CD14-positive monocyte (primary cell): Measurements from ENCODE around the gene TIAM2. TPM values are rescaled to one million over a fixed set of nuclear protein-coding genes. Genes with fewer than 3 reads are reported as not detected.

ENCODE experiments used
- DNase-seq, 3 donors: peaks; one replicate each; pipeline ENCODE4 v3.0.0-alpha.2; 2011 to 2022
- H2AFZ ChIP-seq: 2 replicates; pipeline ENCODE4 v1.6.0; 2012; ENCODE audit warnings: mild to moderate bottlenecking, low read depth, low read length, inconsistent platforms; ENCODE audit not compliant: insufficient read depth, poor library complexity, severe bottlenecking
- H3K27ac ChIP-seq, 2 donors: 1 replicate in 1 of 2; 2 replicates in 1 of 2; pipeline ENCODE4 v1.5.1; 2012 to 2013; ENCODE audit warnings: low read length in 2 of 2, control low read depth in 1 of 2, inconsistent platforms in 1 of 2, low read depth in 1 of 2, mild to moderate bottlenecking in 1 of 2
- H3K27me3 ChIP-seq, 2 donors: one replicate each; pipeline versions ENCODE4 v1.6.0 to v1.6.1; 2011 to 2013; ENCODE audit warnings: low read length in 2 of 2; ENCODE audit not compliant: control insufficient read depth in 2 of 2, insufficient read depth in 2 of 2
- H3K36me3 ChIP-seq, 2 donors: replicated peaks in 1 of 2; 1 replicate in 1 of 2; 2 replicates in 1 of 2; pipeline versions ENCODE4 v1.5.1 to v1.6.1; 2012 to 2013; ENCODE audit warnings: low read length in 2 of 2, control low read depth in 1 of 2, inconsistent platforms in 1 of 2, mild to moderate bottlenecking in 1 of 2; ENCODE audit not compliant: insufficient read depth in 2 of 2, control insufficient read depth in 1 of 2
- H3K4me1 ChIP-seq, 2 donors: 1 replicate in 1 of 2; 2 replicates in 1 of 2; pipeline versions ENCODE4 v1.5.1 to v1.6.1; 2012 to 2013; ENCODE audit warnings: low read length in 2 of 2, control low read depth in 1 of 2, inconsistent platforms in 1 of 2, mild to moderate bottlenecking in 1 of 2, moderate library complexity in 1 of 2; ENCODE audit not compliant: insufficient read depth in 2 of 2, control insufficient read depth in 1 of 2
- H3K4me2 ChIP-seq: replicated peaks from 2 replicates; pipeline ENCODE3; 2012; ENCODE audit warnings: low read length, moderate library complexity, mild to moderate bottlenecking; ENCODE audit not compliant: poor library complexity, severe bottlenecking; ENCODE audit errors: extremely low read depth
- H3K4me3 ChIP-seq, 3 experiments: fragments of 200-600 bp in 1 of 3; sonication (generic) in 1 of 3; replicated peaks in 1 of 3; 1 replicate in 2 of 3; 2 replicates in 1 of 3; pipeline ENCODE4 v1.5.1; 2011 to 2013; ENCODE audit warnings: low read length in 3 of 3, mild to moderate bottlenecking in 3 of 3, control low read depth in 2 of 3, low read depth in 2 of 3, inconsistent platforms in 1 of 3, moderate library complexity in 1 of 3
- H3K79me2 ChIP-seq: 2 replicates; pipeline ENCODE4 v1.6.0; 2012; ENCODE audit warnings: mild to moderate bottlenecking, control low read depth, inconsistent platforms, low read length, moderate library complexity; ENCODE audit not compliant: insufficient read depth
- H3K9ac ChIP-seq: 2 replicates; pipeline ENCODE4 v1.6.0; 2017; ENCODE audit warnings: low read length, mild to moderate bottlenecking; ENCODE audit not compliant: insufficient read depth, poor library complexity, severe bottlenecking
- H3K9me3 ChIP-seq, 2 donors: replicated peaks in 1 of 2; 1 replicate in 1 of 2; 2 replicates in 1 of 2; pipeline versions ENCODE4 v1.5.1 to v1.6.1; 2012 to 2013; ENCODE audit warnings: low read length in 2 of 2, control low read depth in 1 of 2; ENCODE audit not compliant: control insufficient read depth in 1 of 2, insufficient read depth in 1 of 2
- H4K20me1 ChIP-seq: 2 replicates; pipeline ENCODE4 v1.6.0; 2012; ENCODE audit warnings: mild to moderate bottlenecking, low read length, control low read depth, moderate library complexity; ENCODE audit not compliant: insufficient read depth
- H3K27ac Mint-ChIP-seq, 7 donors: one replicate each; pipeline ENCODE4 v1.8.0; 2020; ENCODE audit warnings: mild to moderate bottlenecking in 7 of 7, mixed read lengths in 7 of 7, moderate library complexity in 6 of 7, inconsistent platforms in 2 of 7
- H3K27me3 Mint-ChIP-seq, 3 donors: one replicate each; pipeline ENCODE4 v1.8.0; 2021 to 2022; ENCODE audit warnings: low read depth in 3 of 3, mild to moderate bottlenecking in 3 of 3, mixed read lengths in 3 of 3, moderate library complexity in 3 of 3, inconsistent platforms in 1 of 3
- H3K36me3 Mint-ChIP-seq, 2 donors: one replicate each; pipeline ENCODE4 v1.8.0; 2020; ENCODE audit warnings: mixed read lengths in 2 of 2, inconsistent platforms in 1 of 2, mild to moderate bottlenecking in 1 of 2
- H3K4me1 Mint-ChIP-seq: one replicate; pipeline ENCODE4 v1.8.0; 2020; ENCODE audit warnings: mild to moderate bottlenecking, mixed read lengths
- H3K4me3 Mint-ChIP-seq, 2 donors: one replicate each; pipeline ENCODE4 v1.8.0; 2020; ENCODE audit warnings: mild to moderate bottlenecking in 2 of 2, mixed read lengths in 2 of 2, moderate library complexity in 1 of 2
- H3K9me3 Mint-ChIP-seq, 7 donors: one replicate each; pipeline ENCODE4 v1.8.0; 2020 to 2022; ENCODE audit warnings: mixed read lengths in 7 of 7, mild to moderate bottlenecking in 6 of 7, moderate library complexity in 6 of 7, inconsistent platforms in 2 of 7
- CTCF ChIP-seq: fragments of 200-600 bp; IDR thresholded peaks from one replicate; pipeline ENCODE4 v1.8.0; 2022; ENCODE audit warnings: antibody characterized with exemption, mild to moderate bottlenecking
- WGBS: methylation state at CpG from one replicate; pipeline ENCODE4 v1.1.5; 2013; ENCODE audit warnings: missing lambda C conversion rate; ENCODE audit not compliant: insufficient coverage; 5-methylcytosine and 5-hydroxymethylcytosine counted together
- intact Hi-C, 2 donors: fragments of 100-400 bp; cut with micrococcal nuclease; formaldehyde crosslinking; loops; one replicate each; pipeline versions ENCODE4 v1.15.0 to v1.15.1; 2023
- polyA plus RNA-seq, 3 donors: library from polyadenylated mRNA; depleted of rRNA in 1 of 3; unstranded in 2 of 3; stranded (reverse) in 1 of 3; fragments of 300-500 nt in 2 of 3; fragments of >200 nt in 1 of 3; fragmentation: Illumina TruSeq in 2 of 3; gene quantifications; 1 replicate in 2 of 3; 2 replicates in 1 of 3; pipeline ENCODE4 v1.2.3, GENCODE V29; 2012 to 2021

The TIAM2 gene
- polyA plus RNA-seq, 3 donors: 0.25 to 4.2 (median 0.67) TPM

DNA sequence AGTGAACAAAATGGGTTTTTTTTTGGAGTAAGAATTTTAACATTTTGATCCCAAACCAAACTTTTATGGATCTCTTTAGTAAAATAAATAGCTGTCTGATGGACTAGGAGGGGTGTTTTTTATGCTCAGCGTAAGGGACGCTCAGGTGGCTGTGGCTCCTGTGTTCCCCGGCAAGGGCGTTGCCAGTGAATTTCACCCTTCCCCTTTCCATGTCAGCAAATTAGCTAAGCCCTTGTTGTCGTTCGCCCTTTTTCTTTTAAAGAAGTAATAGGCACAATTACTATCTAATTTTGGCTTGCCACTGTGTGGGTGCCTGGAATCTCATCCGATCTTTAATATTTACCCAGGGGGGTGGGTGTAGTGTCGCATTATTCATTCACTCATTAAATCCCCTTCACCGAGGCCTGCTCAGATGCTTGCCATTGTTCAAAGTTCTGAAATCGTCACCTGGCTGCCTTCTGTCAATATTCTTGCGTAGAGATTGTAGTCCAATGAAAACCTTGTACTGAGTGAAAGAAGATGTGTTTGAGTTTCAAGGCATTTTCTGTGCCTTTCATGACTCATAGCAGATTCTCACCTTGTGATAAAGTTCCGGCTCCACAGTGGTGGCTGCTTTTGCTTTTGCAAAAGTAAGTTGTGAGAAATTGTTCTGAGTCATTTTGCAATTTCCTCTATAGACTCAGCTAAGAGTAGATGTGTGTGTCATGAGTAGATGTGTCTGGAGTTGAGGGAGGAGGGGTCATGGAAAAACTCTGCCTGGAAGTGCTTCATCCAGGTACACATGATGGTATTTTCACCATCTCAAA lies 228.7 kb downstream of the TIAM2 start:
- Histone ChIP-seq H3K79me2 (no peaks in the 10 kb centered on the region), H3K4me2 (peak overlapping the region; percentile 61), H3K27me3 (no peaks in the 10 kb centered on the region), H2AFZ (no peak overlapping the region), H3K9me3 (no peaks in the 10 kb centered on the region), H3K9ac (peak overlapping the region; percentile 57), H3K27ac (peak overlapping the region; percentile 72 to 88), H3K4me3 (peak overlapping the region in 1 of 3 experiments; percentile 51), H3K4me1 (peaks cover 53 to 56% of the 10 kb centered on the region in 2 donors), H4K20me1 (no peaks in the 10 kb centered on the region), H3K36me3 (no peaks in the 10 kb centered on the region)
- Mint-ChIP-seq H3K27me3 (peaks cover 0 to 5% (median 2%) of the 10 kb centered on the region in 3 donors), H3K27ac (peak overlapping the region; percentile 89 to 99 (median 94)), H3K9me3 (peaks cover 0 to 8% (median 0%) of the 10 kb centered on the region in 7 donors), H3K36me3 (no peaks in the 10 kb centered on the region), H3K4me1 (peaks cover 55% of the 10 kb centered on the region), H3K4me3 (peak overlapping the region; percentile 1 to 62)
- TF ChIP-seq CTCF: no peak
- 0% methylated on average over 1 of the region's 12 CpGs for WGBS
- intact Hi-C loops: loop anchor here in 1 of 2 donors (5.0 kb wide), 2 partner anchors 88 to 303 kb away; partner anchors contain the start of gene TFB1M
- DNase-seq: peak; percentile 84 to 94 (median 92)

GRCh38 chr6:155224618-155225017 lies 229.5 kb downstream of the TIAM2 start:
- 96% methylated on average over 5 of the region's 7 CpGs for WGBS
- intact Hi-C loops: loop anchor here in 1 of 2 donors (5.0 kb wide), 2 partner anchors 88 to 303 kb away; partner anchors contain the start of gene TFB1M
- peak; percentile 31 to 41 (median 34) for DNase-seq
- no peaks in the 10 kb centered on the region for H3K36me3 ChIP-seq
- peaks cover 53 to 56% of the 10 kb centered on the region in 2 donors for H3K4me1 ChIP-seq
- no peaks in the 10 kb centered on the region for H3K9me3 ChIP-seq
- peak overlapping the region; percentile 61 for H3K4me2 ChIP-seq
- peak overlapping the region in 1 of 2 donors; percentile 88 for H3K27ac ChIP-seq
- peak overlapping the region in 1 of 3 experiments; percentile 51 for H3K4me3 ChIP-seq
- H4K20me1 ChIP-seq: no peaks in the 10 kb centered on the region
- Mint-ChIP-seq H3K27ac (peak overlapping the region; percentile 89 to 99 (median 94)), H3K4me3 (no peak overlapping the region), H3K36me3 (no peaks in the 10 kb centered on the region), H3K9me3 (peaks cover 0 to 9% (median 0%) of the 10 kb centered on the region in 7 donors), H3K4me1 (peaks cover 53% of the 10 kb centered on the region), H3K27me3 (peaks cover 0 to 5% (median 2%) of the 10 kb centered on the region in 3 donors)
- peak overlapping the region; percentile 43 for H2AFZ ChIP-seq
- H3K79me2 ChIP-seq: no peaks in the 10 kb centered on the region
- peak overlapping the region; percentile 57 for H3K9ac ChIP-seq
- no peak for TF ChIP-seq CTCF
- no peaks in the 10 kb centered on the region for H3K27me3 ChIP-seq
